MV-4-11 (cell line): Measurements from ENCODE around the gene BTBD7.
A peak's percentile ranks its signal among the peaks of the same experiment; 100 is the strongest.

Source experiments
- DNase-seq: peaks from one replicate; lab custom pipeline; 2025; lab: John Stamatoyannopoulos, UW

Gene BTBD7

DNA sequence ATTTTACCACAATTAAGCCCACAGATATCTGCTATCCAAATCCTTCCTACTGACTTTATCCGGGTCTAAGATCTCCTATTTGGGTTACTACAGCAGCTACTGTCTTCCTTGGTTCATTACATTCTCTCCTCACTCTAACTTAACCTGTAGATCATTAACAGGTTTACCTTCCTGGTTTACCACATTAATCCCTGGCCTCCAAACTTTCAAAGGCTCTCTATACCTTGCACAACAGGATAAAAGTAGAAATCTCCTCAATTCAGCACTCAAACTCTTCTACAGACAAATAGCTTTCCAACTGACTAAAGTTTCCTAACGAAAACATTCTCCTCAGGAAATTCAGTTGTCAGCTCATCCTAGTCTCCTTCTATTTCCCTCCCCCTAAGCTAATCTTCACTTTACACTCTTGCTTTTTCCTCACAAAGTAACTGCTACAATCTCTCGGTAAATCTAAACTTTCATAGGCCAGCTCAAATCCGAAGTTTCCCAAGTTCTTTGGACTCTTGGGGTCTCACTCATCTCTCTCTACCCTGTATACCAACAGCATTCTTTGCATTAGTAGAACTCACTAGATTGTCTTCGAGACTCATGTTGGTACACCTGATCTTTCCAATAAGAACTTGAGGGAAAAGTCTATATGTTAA is 2.7 kb downstream of the BTBD7 start:
- no peak for DNase-seq

DNA sequence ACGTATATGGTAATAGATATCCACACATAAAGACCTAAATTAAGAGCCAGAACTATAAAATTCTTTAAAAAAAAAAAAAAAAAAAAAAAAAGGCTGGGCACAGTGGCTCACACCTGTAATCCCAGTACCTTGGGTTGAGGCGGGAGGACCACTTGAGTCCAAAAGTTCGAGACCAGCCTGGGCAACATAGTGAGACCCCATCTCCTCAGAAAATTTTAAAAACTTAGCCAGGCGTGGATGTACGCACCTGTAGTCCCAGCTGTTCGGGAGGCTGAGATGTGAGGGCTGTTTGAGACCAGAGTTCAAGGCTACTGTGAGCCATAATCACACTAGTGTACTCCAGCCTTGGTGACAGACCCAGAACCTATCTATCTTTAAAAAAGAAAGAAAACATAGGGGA is 4.3 kb downstream of the BTBD7 start:
- no peak for DNase-seq

DNA sequence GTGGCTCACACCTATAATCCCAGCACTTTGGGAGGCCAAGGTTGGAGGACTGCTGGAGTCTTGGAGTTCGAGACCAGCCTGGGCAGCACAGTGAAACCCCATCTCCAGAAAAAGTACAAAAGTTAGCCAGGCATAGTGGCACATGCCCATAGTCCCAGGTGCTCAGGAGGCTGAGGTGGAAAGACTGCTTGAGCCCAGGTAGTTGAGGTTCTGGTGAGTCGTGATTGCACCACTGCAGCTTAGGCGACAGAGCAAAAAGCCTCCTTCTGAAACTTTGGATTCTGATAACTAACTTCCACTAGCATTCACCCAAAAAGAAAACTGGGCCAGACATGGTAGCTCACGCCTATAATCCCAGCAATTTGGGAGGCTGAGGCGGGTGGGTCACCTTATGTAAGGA is 6.6 kb downstream of the BTBD7 start:
- DNase-seq, result no peak

- DNase-seq, result peak; percentile 38
These were observed 9.1 kb downstream of the BTBD7 start for GRCh38 chr14:93323600-93324174.

- DNase-seq, result no peak
These were observed 9.8 kb downstream of the BTBD7 start for GRCh38 chr14:93322929-93323599.

- DNase-seq, result no peak
These were observed 12.3 kb downstream of the BTBD7 start for GRCh38 chr14:93320489-93320888.

GRCh38 chr14:93319958-93320357 is 12.9 kb downstream of the BTBD7 start:
- DNase-seq, result peak; percentile 30

GRCh38 chr14:93319494-93319893 is 13.3 kb downstream of the BTBD7 start:
- DNase-seq, result no peak

DNA sequence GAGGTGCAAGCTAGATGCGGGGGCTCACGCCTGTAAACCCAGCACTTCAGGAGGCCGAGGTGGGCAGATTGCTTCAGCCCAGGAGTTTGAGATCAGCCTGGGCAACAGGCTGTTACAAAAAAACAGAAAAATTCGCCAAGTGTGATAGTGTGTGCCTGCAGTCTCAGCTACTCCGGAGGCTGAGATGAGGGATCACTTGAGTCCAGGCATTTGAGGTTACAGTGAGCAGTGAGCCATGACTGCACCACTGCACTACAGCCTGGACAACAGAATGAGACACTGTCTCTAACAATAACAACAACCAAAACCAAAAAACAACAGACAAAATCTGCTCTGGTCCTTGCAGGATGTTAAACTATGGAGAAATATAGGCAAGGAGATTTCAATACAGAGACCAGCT is 13.9 kb downstream of the BTBD7 start:
- DNase-seq, result no peak

DNA sequence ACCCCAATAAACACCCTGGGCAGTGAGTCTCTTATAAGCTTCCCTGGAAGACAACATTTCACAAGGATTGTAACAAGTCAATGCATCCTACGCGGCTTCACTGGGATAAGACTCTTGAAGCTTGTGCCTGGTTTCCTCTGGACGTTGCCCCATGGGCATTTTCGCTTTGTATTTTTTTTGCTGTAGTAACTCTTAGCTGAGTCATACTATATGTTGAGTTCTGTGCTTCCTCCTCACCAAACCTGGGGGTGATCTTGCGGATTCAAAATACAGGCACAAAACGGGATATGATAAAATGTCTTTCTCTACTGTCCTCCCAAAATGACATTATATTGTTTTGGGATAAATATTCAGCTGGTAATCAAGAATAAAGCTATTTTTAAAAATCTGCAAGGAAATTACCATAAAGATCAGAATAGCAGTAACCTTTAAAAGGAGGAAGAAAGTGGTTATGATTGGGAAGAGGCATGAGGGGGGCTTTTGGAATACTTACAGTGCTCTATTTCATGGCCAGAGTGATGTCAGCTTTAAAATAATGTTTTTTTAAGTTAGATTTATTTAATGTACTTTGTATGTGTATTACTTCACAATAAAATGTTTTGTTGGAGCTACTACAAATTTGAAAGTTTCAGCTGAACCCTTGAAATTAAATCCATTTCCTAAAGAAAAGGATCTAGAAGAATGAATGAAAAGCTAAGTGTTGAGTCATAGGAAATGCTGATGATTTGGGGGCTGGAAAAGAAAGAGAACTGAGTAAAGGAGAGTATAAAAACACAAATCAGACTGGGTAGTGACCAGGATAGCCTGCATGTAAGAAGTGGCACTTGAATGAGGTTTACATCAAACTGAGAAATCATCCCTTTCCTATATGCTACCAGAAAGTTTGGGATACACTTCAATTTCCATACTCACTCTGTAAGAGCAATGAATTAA is 14.7 kb downstream of the BTBD7 start:
- peak; percentile 87 for DNase-seq

DNA sequence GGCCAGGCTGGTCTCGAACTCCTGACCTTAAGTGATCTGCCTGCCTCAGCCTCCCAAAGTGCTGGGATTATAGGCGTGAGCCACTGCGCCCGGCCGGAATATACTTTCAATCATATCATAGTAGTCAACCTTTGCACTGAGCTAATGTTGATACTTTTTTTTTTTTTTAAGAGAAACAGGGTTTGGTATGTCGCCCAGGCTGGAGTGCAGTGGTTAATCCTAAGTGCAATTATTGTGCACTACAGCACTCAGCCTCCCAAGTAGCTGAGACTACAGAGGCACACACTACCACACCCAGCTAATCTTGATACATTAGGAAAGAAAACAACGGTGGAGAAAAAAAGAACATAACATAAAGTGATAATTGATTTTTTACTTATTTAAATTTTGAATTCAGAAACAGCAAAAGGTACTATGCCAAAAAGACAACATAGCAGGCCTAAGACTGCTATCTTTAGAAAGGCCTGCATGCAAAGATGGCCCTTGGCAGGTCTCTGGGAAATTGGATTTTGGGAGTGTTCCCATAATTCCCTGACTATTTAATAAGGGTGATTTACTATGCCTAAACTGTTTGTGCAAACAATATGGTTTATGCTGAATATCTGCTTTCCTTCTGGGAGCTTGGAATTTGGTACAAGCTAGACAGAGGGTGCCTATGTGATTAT is 15.5 kb downstream of the BTBD7 start:
- no peak for DNase-seq

- no peak for DNase-seq
These were observed 16.1 kb downstream of the BTBD7 start for GRCh38 chr14:93316716-93317115.

GRCh38 chr14:93315575-93315974 is 17.3 kb downstream of the BTBD7 start:
- DNase-seq, result no peak

DNA sequence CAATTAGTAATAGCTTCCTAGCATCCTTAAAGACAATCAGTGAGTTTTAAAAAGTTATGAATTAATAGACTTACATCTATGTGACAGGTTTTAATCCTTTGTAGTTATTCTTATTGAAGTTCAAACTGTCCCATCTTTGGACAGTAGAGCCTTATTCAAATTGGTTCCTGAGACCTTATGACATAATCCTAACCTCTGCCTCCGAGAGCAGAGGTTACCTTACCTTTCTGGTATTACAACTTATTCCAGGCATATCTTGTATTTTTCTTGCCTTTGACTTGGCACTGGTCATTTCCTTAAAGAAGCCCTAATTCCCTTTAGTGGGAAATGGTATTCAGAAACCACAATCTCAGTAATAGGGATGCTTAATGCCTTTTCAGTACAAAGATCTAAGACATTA is 21.8 kb downstream of the BTBD7 start:
- DNase-seq, result no peak

DNA sequence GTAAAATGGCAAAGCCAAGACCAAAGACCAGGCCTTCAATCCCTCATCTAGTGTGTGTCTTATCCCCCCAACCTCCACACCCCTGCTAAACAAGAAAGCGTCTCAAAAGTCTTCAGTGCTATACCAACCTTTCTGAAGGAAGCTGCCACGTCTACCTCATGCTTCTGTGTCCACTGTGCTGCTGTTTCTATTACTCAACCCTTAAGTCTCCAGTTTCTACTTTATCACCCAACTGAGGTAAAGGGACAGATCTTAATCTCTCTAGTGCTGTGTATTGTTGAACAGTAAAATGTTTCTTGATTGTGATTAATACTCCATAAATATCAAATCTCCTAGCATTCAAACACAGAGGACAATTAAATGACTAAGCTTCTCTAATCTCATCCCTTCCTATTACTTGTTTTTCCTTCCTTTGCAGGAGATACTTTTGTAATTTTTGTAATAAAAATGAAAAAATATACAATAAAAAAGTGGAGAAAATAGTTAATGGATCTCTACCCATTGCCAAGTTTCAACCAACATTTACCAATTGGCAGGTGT is 23.3 kb downstream of the BTBD7 start:
- DNase-seq, result no peak

DNA sequence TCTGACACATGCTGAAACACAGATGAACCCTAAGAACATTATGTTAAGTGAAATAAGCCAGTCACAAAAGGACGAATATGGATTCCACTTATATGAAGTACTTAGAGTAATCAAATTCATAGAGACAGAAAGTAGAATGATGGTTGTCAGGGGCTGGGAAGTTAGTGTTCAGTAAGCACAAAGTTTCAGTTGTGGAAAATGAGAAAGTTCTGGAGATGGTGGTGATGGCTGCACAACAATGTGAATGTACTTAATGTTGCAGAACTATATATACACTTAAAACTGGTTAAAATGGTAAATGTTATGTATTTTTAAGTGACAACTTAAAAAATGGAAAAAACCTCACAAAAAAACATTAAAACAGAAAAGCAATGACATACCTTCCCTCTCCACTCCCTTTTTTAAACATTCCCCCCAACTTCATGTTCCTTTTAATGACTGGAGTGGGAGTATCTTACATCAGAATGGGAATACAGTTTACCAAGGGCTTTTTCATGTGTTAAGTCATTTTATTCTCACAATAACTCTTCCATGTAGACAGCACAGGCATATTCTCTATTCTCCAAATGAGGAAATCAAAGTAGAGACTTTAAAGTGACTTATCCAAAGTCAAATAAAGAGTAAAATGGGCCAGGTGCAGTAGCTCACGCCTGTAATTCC is 24.0 kb downstream of the BTBD7 start:
- DNase-seq, result peak; percentile 75

DNA sequence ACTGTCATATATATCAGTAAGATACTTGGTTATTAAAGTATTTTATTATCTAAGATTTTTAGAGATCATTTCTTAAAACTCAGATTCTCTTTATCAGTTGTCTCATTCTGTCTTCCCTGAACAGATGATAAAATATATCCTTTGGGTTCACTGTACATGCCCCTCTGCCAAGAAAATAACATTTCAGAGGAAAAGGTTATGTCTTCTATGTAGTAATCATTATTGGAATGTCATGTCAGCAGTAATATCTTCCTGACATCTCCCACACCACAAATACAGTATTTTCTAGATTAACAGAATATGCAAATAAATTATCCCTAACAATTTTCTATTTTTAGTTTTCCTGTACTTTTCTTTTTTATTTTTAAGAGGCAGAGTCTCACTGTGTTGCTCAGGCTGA is 26.0 kb downstream of the BTBD7 start:
- DNase-seq, result no peak

DNA sequence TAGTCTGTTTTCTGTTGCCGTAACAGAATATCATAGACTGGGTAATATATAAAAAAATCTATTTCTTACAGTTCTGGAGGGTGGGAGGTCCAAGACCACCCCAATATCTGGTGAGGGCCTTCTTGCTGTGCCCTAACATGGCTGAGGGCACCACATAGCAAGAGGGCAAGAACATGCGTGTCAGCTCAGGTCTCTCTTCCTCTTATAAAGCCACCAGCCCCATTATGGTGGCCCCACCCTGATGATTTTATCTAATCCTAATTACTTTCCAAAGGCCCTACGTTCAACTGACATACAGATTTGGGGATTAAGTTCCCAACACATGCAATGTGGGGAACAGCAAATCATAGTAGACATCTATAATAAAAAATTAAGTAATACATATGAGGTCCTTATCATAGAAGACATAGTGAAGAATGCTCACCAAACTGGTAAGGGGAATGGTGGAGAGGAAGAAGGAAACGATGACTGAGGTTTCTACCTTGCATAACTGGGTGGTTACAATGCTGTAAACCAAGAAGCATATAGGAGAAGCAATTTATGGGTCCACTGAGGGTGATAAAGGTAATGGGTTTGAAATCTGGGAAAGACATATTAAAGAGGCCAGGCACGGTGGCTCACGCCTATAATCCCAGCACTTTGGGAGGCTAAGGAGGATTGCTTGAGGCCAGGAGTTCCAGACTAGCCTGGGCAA is 27.0 kb downstream of the BTBD7 start:
- peak; percentile 76 for DNase-seq

GRCh38 chr14:93304771-93305170 is 28.1 kb downstream of the BTBD7 start:
- peak; percentile 10 for DNase-seq

DNA sequence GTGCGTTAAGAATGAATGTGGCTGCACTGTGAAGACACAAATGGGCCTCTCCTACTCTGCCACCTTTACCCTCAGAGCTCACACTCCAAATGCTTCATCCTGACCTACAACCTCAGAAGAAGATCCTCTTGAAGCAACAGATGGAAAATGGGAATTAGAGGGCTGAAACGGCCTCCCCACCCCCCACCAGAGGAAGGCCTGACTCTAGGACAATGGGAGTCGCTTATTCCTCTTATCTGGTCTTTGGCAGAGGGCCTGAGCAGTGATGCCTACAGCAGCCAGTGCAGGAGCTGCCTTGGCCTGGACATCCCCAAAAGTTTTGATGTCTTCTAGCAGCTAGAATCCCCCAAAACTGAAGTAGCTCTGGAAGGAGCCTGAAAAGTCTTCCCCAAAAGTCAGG is 29.2 kb downstream of the BTBD7 start:
- no peak for DNase-seq
